B cell (primary cell): ENCODE data around the gene CYB5R3.
"Not testable (repeated sequence)": the region's sequence is repeated elsewhere in the genome, so short reads cannot be mapped to it uniquely, and the experiment has no call there.

Experiments
- CTCF ChIP-seq: fragments of 200-600 bp; IDR thresholded peaks from one replicate; pipeline ENCODE4 v1.8.0; 2022; ENCODE audit warnings: antibody characterized with exemption, mild to moderate bottlenecking
- EZH2 ChIP-seq: IDR thresholded peaks from 2 replicates; pipeline ENCODE4 v1.6.1; 2012; ENCODE audit warnings: borderline replicate concordance, low read depth, mild to moderate bottlenecking, moderate library complexity, low read length; ENCODE audit not compliant: insufficient read depth, poor library complexity, severe bottlenecking

- TF ChIP-seq CTCF, EZH2: not testable (repeated sequence)
Observed at GRCh38 chr22:42570580-42570979, 78.6 kb downstream of the CYB5R3 start.
